KBM-7 (cell line): ENCODE data around the gene TMEM26.
"Not testable (repeated sequence)": the region's sequence is repeated elsewhere in the genome, so short reads cannot be mapped to it uniquely, and the experiment has no call there.

Experiments
- DNase-seq: peaks from one replicate; pipeline ENCODE4 v3.0.0-alpha.2; 2015
- in situ Hi-C: fragments of 300-500 bp; cut with MboI; formaldehyde crosslinking; loops from 2 replicates; pipeline ENCODE4 v1.14.3; 2020; ENCODE audit warnings: low sequenced_read_pairs, low pct_unique_long_range_greater_than_20kb, mixed read lengths

The TMEM26 gene

DNA sequence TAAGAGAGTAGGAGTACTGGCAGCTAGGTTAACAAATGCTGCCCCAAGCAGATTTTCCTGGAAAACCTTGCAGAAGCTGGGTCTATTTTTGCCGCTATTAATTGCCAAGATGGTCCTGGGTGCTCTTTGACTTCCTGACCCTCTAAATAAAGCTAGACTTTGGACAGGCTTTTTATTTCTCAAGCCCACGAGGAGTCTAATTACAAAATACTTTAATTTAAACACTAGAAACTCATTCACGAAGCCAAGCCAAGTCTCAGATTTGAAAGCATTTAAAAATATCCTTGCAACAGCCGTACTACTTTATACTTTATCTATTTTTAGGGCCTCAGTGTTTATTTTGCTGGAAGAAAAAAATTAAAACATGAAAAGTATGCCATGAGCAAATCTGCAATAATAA, 45.1 kb downstream of the TMEM26 start:
- DNase-seq: no peak
- in situ Hi-C loops: no loop called here

DNA sequence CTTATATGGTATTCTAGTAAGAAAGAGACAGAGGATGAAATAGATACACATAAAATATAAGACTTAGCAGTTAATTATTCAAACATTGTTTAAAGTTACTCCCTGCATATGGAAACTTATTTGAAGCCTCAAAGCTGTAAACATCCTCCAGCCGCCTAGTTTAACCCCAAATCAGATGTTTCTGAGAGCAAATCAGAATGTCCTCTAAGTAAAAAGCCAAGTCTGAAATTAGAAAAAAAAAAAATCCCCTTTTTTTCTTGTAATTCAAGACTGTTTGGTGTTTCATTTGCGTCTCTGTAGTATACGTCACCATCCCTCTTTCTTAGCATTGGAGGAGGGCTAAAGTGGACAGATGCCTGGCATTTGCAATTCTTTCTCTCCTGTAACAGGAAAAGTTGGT, 46.4 kb downstream of the TMEM26 start:
- DNase-seq: no peak
- in situ Hi-C loops: no loop called here

DNA sequence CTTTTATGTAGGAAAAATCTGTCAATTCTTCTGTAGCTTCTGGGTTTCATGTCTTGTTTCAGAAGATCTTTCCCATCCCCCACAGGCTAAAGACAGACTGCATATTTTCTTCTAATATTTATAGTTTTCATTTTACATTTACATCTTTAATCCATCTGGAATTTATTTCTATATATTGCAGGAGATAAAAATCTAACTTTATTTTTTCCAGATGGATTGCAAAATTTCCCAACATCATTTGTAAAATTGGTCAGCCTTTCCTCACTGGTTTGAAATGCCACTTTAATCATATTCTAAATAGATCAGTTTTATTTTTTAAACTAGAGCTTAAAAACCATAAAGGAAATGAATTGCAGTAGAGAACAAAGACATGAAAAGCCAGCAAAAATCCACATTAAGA, 46.9 kb downstream of the TMEM26 start:
- in situ Hi-C loops: no loop called here
- no peak for DNase-seq

DNA sequence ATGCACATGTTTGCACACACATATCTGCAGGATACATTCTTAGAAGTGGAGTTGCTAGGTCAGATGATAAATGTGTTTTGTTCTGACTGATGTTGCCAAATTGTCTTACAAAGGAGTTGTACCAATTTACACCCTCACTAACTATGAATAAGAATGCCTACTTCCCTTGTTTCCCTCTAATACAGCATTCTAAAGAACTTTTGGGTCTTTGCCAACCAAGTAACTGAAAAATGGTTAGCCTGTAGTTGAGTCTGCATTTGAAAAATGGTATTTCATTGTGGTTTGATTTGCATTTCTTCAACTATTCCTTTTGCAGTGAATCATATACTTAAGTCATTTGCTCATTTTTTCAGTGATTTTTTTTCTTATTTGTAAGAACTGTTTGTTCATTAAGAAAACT, 48.4 kb downstream of the TMEM26 start:
- DNase-seq: no peak
- in situ Hi-C loops: no loop called here

DNA sequence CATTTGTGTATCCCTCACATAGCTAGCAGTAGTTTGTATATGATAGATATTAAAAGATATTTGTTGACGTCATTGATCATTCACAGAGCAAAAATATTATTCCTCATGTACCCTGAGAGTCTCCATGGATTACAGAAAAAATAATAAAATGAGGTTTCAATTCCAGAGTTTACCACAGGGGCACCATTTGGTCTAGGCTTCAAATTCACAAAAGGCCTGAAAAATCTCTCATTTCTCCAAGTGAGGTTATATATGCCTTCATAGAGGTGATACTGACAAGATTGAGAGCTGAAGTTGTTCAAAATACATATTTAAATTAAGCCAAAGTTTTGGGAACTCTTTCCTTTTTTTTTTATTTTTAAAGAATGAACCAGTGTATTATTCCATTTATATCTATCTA, 52.7 kb downstream of the TMEM26 start:
- DNase-seq: no peak
- in situ Hi-C loops: no loop called here

DNA sequence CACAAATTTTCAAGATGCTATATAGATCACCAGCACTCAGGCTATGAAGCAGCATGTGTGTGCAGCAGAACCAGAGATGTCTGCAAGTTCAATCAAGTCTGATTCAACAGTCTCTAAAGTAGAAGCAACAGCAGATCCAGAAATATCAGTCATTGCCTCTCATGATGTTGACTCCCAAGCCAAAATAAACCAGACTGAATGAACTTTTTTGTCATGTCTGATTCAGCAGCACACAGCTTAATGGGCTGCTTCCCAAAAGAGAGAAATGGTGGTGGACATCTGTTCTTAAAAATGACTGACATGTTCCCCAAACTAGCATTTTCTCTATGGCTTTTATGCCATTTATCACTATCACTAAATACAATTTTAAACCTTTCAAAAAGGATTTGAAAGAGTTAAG, 53.8 kb downstream of the TMEM26 start:
- in situ Hi-C loops: no loop called here
- DNase-seq: no peak

DNA sequence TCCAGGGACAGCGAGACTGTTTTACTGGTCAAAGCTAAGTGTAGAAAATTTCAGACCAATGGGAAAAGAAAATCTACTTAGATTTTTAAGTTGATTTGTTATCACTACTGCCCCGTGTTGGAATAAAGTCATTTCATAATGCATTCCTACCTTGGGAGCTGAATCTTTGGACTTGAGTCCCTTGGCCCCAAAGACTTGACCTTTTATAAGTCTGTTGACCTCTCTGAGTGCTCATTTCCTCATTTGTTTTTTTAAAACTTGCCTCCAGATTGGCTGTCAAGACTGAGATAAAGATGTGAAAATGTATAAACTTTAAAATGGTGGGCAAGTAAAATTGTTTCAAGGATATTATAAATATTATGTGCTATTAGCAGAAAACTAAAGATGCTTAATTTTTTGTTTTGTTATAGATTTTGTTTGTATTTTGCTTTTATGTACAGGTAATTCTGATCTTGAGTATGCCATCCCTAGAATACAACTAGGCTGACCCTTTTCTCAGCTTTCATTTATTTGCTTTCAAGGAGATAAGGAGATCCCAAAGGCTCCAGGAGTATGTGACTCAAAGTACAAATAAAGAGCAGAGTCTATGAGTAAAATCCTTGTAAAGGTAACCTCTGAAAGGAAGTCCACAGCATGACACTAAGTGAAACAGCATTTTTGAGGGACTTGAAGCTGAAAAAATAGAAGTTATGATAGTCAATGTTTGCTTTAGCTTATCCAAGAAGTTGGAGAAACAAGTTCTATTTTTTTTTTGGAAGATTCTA, 54.6 kb downstream of the TMEM26 start:
- DNase-seq: no peak
- in situ Hi-C loops: no loop called here

DNA sequence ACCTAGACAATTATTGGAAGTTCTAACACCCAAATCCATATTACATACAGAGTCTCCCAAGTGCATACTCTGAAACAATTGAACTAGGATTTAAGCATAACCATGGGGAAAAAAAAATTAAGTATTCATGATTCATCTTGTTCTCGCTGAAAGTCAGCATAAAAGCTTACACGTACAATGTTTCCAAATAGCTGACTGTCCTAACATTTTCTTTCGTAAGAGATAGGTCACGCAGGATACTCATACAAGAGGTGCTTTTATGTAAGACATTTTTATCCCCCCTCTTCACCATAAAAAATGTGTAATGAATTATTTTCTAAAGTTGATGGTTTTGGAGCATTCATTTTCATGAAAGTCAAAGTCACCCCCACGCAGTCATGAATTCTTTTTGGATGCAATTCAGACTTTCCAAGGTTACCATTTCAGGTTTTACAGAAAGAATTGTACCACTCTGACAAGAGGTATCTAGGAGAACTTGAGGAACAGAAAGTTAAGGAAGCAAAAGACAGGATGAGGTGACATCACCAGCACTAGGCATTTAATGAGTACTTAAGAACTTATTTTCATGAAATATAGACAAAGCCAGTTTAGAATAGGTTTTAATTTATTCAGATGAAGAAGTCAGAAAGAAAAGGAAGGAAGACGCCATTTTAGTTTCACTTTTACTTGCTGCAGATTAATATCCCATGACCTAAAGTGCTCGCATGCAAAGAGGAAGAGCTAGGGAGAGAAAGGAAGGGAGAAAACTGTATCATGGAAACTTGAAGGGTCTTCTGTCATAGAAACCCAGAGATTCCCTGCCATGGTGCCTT, 55.8 kb downstream of the TMEM26 start:
- peak; percentile 65 for DNase-seq
- in situ Hi-C loops: no loop called here

DNA sequence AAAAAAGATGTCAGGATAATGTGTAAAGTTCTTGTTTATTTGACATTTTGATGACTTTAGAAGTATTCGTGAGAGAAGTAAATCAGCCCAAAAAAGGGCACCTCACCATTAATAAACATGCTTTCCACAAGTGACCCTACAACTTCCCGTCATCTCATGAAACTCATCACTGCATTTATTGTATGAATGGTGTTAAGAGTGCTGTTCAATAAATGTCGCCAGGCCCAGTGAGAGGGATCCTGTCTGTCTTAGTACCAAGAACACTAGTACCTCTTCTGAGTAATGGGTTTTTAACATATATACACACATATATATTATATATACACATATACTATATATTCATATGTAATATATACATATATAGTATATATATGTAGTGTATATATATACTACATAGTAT, 61.9 kb downstream of the TMEM26 start:
- in situ Hi-C loops: no loop called here
- DNase-seq: no peak

DNA sequence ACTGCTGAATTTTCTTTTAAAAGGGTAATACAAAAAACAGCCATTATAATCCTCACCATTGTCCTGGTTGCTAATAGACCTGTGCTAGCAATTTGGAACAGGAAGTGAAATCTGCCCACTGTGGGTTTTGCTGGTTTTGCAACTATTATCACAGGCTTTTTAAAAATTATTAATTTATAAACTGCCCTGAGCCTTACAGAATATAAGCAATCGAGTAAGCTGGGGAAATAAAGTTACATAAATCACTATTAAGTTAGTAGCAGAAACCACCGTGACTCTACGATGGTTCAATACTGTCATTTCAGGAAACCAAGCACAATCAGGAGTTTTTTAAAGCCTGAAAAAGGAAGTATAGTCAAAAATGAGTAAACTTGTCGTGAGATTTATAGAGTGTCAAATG, 62.3 kb downstream of the TMEM26 start:
- no peak for DNase-seq
- in situ Hi-C loops: no loop called here

DNA sequence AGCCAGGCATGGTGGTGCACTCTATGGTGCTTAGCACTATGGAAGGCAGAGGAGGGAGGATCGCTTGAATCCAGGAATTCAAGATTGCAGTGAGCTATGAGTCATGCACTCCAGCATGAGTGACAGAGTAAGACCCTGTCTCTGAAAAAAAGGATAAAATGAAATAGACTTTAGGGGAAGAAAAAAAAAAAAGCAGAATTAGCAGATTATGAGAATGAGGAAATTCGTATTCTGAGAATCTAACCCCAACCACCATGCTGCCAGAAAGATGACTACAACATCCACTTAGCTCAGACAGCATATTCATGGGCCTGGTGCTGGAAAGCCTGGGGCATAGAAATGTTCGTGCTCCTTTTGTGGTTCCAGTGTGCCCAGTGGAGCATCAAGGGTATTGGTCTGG, 63.3 kb downstream of the TMEM26 start:
- in situ Hi-C loops: no loop called here
- DNase-seq: peak; percentile 39

DNA sequence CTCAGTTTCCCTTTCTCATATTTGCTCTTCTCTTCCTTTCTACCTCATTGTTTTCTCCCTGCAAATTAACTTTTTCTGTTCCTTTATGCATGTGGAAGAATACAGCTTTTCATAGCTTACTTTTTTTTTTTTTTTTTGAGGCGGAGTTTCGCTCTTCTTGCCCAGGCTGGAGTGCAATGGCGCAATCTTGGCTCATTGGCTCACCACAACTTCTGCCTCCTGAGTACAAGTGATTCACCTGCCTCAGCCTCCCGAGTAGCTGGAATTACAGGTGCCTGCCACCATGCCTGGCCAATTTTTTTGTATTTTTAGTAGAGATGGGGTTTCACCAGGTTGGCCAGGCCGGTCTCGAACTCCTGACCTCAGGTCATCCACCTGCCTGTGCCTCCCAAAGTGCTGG, 64.2 kb downstream of the TMEM26 start:
- DNase-seq, in situ Hi-C loops: not testable (repeated sequence)

DNA sequence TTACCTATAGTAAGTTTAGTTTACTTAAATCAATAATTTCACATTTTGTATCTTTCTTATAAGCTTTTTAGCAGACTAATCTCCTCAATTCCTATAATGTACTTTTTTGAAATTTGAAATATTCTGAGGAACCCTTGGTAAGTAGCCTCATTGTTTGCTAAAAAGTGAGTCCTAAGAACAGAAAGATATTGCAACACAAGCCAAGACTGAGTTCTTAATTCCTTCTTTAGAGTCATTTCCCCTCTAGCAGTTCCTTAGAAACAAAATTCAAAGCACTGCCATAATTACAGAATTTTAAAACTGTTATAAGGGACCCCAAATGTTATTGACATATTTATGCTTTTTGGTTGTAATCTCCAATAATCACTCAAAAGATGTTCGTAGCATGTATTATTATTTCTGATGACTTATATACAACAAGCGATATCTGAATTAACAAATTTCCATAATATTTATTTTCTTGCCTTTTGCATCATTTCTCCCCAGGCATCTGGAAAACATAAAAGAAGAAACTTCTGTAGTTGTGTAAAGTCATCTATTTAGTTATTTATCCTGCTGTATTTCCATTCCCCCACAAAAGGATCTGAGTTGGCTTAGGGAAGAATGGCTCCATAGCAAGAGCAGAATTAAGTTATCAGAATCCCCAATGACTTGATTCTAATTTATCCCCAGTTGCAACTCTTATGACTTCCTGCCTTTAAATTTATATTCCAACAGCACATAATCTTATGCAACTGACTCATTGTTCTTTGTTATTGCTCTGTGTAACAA, 67.8 kb downstream of the TMEM26 start:
- in situ Hi-C loops: no loop called here
- DNase-seq: no peak

DNA sequence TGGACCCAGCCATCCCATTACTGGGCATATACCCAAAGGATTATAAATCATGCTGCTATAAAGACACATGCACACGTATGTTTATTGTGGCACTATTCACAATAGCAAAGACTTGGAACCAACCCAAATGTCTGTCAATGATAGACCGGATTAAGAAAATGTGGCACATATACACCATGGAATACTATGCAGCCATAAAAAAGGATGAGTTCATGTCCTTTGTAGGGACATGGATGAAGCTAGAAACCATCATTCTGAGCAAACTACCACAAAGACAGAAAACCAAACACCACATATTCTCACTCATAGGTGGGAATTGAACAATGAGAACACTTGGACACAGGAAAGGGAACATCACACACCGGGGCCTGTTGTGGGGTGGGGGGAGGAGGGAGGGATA, 72.0 kb downstream of the TMEM26 start:
- in situ Hi-C loops: not testable (repeated sequence)

DNA sequence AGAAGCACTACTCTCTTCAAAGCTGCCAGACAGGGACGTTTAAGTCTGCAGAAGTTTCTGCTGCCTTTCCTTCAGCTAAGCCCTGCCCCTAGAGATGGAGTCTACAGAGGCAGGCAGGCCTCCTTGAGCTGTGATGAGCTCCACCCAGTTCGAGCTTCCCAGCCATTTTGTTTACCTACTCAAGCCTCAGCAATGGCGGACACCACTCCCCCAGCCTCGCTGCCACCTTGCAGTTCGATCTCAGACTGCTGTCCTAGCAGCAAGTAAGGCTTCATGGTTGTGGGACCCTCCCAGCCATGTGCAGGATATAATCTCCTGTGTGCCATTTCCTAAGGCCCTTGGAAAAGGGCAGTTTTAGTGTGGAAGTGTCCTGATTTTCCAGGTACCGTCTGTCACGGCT, 74.3 kb downstream of the TMEM26 start:
- no peak for DNase-seq
- in situ Hi-C loops: no loop called here

More for the DNA sequence above, 72.0 kb downstream of the TMEM26 start:
- not testable (repeated sequence) for DNase-seq

DNA sequence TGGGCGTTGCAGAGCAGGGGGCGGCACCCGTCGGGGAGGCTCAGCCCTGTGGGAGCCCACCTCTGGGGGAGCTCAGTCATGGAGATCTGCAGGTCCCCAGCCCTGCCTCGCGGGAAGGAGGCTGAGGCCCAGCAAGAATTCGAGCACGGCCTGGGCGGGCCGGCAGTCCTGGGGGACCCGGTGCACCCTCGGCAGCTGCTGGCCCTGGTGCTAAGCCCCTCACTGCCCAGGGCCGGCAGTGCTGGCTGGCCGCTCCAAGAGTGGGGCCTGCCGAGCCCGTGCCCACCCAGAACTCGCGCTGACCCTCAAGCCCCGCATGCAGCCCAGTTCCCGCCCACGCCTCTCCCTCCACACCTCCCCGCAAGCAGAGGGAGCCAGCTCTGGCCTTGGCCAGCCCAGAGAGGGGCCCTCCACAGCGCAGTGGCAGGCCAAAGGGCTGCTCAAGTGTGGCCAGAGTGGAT, 76.2 kb downstream of the TMEM26 start:
- in situ Hi-C loops: no loop called here
- DNase-seq: no peak

DNA sequence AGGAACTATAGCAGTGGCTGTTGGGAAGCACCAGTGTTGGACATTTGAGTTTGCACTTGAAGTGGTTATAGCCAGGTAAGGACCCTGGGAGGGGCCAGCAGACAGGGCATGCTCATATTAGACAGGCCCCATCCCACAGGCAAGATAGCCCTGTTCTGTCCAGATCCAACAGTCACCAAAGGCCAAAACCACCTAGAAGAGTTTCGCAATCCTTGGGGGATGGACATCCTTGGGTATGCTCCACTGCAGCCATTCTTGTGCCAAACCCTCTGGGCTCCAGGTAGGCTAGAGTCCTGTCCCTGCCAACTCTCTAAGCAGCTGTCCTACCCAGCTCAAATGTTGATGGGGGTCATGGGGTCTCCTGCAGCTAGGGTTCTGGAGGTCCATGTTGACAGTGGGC, 76.8 kb downstream of the TMEM26 start:
- DNase-seq: no peak
- in situ Hi-C loops: no loop called here

DNA sequence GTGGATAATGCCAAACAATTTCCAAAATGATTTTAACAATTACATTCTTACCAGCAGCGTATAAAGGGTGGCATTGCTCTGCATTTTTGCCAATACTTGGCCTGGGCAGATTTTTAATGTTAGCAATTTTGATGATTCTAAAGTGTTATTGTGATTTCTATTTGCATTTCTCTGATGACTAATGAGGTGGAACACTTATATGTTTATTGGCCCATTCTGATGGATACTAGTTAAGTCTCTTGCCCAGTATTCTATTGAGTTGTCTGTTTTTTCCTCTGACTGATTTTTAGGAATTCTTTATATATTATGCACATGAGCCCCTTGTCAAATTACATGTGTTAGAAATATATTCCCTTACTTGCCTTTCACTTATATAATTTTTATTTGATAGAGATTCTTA, 86.8 kb downstream of the TMEM26 start:
- in situ Hi-C loops: no loop called here
- DNase-seq: no peak

DNA sequence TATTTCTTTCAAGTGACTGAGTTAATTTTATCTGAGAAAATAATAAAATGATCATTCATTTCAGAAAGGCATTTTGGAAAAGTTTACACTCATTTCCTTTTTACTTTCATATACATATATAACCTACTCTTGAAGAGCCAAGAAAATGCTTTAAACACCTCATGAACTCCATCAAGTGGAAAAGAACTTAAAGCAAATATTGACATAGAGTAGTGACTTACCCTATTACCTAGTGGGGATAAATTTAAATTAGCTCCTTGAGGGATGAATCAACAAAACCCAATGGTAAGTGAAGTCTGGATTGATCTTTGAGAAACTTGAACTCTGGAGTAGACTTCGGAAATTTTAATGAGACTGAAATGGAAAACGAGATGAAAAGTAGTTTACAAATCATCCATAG, 88.6 kb downstream of the TMEM26 start:
- no peak for DNase-seq
- in situ Hi-C loops: no loop called here

DNA sequence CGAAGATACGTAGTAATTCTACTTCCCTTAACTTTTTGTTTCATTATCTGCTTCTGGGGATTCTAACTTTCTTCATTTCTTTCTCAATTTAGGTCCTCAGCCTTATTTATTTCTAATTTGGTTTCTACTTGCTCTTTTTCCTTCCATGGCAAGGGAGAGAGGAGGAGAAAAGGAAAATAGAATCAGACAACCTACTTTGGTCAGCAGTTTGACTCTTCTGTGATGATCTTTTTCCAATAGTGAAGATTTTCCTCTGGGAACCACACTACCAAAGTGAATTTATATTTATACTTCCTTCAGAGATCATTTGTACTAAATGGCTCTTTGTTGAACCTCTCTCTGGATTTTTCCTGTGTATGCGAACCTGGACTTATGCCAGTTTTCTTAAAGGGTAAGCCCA, 90.2 kb downstream of the TMEM26 start:
- in situ Hi-C loops: no loop called here
- DNase-seq: no peak
